H1 (cell line): ENCODE data around the gene ZNF677. TPM values are rescaled to one million over a fixed set of nuclear protein-coding genes. Genes with fewer than 3 reads are reported as not detected.

Experiments
- BACH1 ChIP-seq: IDR thresholded peaks from 2 replicates; pipeline ENCODE4 v1.6.1; 2012; ENCODE audit warnings: low read length, improper control_type of control experiment
- BRCA1 ChIP-seq: IDR thresholded peaks from 2 replicates; pipeline ENCODE4 v1.6.1; 2012; ENCODE audit warnings: low read depth, low read length, improper control_type of control experiment
- CBX5 ChIP-seq: fragments of 300-800, 300-1000 bp; sonication (generic); IDR thresholded peaks from 2 replicates; pipeline ENCODE4 v1.7.1; 2016; ENCODE audit warnings: antibody characterized with exemption, low read length, low read depth
- CHD2 ChIP-seq: IDR thresholded peaks from 2 replicates; pipeline ENCODE4 v1.6.1; 2012; ENCODE audit warnings: low read length, improper control_type of control experiment
- CREB1 ChIP-seq: IDR thresholded peaks from 2 replicates; pipeline ENCODE4 v1.6.1; 2012; ENCODE audit warnings: inconsistent platforms
- CTBP2 ChIP-seq: IDR thresholded peaks from 2 replicates; pipeline ENCODE4 v1.7.0; 2011; ENCODE audit warnings: borderline replicate concordance, mild to moderate bottlenecking, moderate library complexity, mixed read lengths, low read length; ENCODE audit not compliant: insufficient read depth, insufficient read length
- GABPA ChIP-seq: IDR thresholded peaks from 2 replicates; pipeline ENCODE4 v1.6.1; 2011; ENCODE audit warnings: mild to moderate bottlenecking, low read length, moderate library complexity, borderline replicate concordance; ENCODE audit not compliant: insufficient read depth
- JUN ChIP-seq: IDR thresholded peaks from 2 replicates; pipeline ENCODE4 v1.6.1; 2011; ENCODE audit warnings: low read depth, mild to moderate bottlenecking, improper control_type of control experiment, low read length
- KDM1A ChIP-seq: fragments of 200-600, 300-600 bp; sonication (generic); IDR thresholded peaks from 2 replicates; pipeline ENCODE4 v1.7.1; 2016; ENCODE audit warnings: mild to moderate bottlenecking, low read length, borderline replicate concordance
- MAX ChIP-seq: IDR thresholded peaks from 2 replicates; pipeline ENCODE4 v1.6.1; 2012; ENCODE audit warnings: inconsistent platforms
- NRF1 ChIP-seq: IDR thresholded peaks from 2 replicates; pipeline ENCODE4 v1.6.1; 2011; ENCODE audit warnings: mild to moderate bottlenecking, low read depth, low read length, improper control_type of control experiment
- POLR2A ChIP-seq, 2 experiments: IDR thresholded peaks; 1 replicate in 1 of 2; 2 replicates in 1 of 2; pipeline ENCODE4 v1.6.1; 2011; ENCODE audit warnings: low read depth in 2 of 2, low read length in 2 of 2, mild to moderate bottlenecking in 2 of 2; ENCODE audit errors: control extremely low read depth in 1 of 2
- RNF2 ChIP-seq: fragments of 200-900, 300-1000 bp; sonication (generic); IDR thresholded peaks from 2 replicates; pipeline ENCODE4 v1.7.1; 2016; ENCODE audit warnings: borderline replicate concordance, low read depth, mild to moderate bottlenecking, antibody characterized with exemption, low read length; ENCODE audit not compliant: poor library complexity, severe bottlenecking; ENCODE audit errors: missing control alignments
- SAP30 ChIP-seq: fragments of 300-600 bp; sonication (generic); IDR thresholded peaks from 2 replicates; pipeline ENCODE4 v1.7.1; 2012; ENCODE audit warnings: low read length, moderate library complexity, mild to moderate bottlenecking, inconsistent platforms; ENCODE audit not compliant: insufficient read depth, insufficient replicate concordance
- SIN3A ChIP-seq, 2 experiments: IDR thresholded peaks in 1 of 2; conservative IDR thresholded peaks in 1 of 2; 2 replicates each; pipeline ENCODE4 v1.6.1; 2011 to 2012; ENCODE audit warnings: low read length in 2 of 2, improper control_type of control experiment in 1 of 2, low read depth in 1 of 2, mild to moderate bottlenecking in 1 of 2
- SIRT6 ChIP-seq: IDR thresholded peaks from one replicate; pipeline ENCODE4 v1.7.1; 2012; ENCODE audit warnings: low read length, inconsistent platforms
- SIX5 ChIP-seq: IDR thresholded peaks from 2 replicates; pipeline ENCODE4 v1.6.1; 2011; ENCODE audit warnings: mild to moderate bottlenecking, low read depth, low read length
- SP4 ChIP-seq: IDR thresholded peaks from 2 replicates; pipeline ENCODE4 v1.6.1; 2012; ENCODE audit warnings: low read length, inconsistent platforms
- TAF7 ChIP-seq: optimal IDR thresholded peaks from 2 replicates; pipeline ENCODE3; 2011; ENCODE audit warnings: low read depth, mild to moderate bottlenecking, inconsistent platforms, low read length, moderate library complexity, borderline replicate concordance
- TCF12 ChIP-seq: IDR thresholded peaks from 2 replicates; pipeline ENCODE4 v1.6.1; 2011; ENCODE audit warnings: low read depth, mild to moderate bottlenecking, low read length
- USF2 ChIP-seq: IDR thresholded peaks from 2 replicates; pipeline ENCODE4 v1.6.1; 2011; ENCODE audit warnings: low read length, improper control_type of control experiment
- YY1 ChIP-seq: IDR thresholded peaks from 2 replicates; pipeline ENCODE4 v1.6.1; 2011; ENCODE audit warnings: low read depth, mild to moderate bottlenecking, low read length
- ZNF274 ChIP-seq: IDR thresholded peaks from 2 replicates; pipeline ENCODE4 v1.7.0; 2012; ENCODE audit warnings: low read length, borderline replicate concordance; ENCODE audit errors: extremely low read depth
- polyA plus RNA-seq, 7 experiments: library from polyadenylated mRNA; depleted of rRNA in 3 of 7; stranded (reverse) in 5 of 7; unstranded in 2 of 7; fragments of >200 nt in 5 of 7; fragments of 200-250 nt in 2 of 7; gene quantifications; 1 replicate in 5 of 7; 2 replicates in 1 of 7; 4 replicates in 1 of 7; pipeline versions ENCODE4 v1.2.1 to v1.2.3, GENCODE V29; 2011 to 2013; ENCODE audit warnings: missing spikeins in 2 of 7, mixed read lengths in 2 of 7
- total RNA-seq: library from RNA; stranded (reverse); fragmentation: NEBNext Ultra II Directional; extraction: Animal tissue kit (Norgen Biotek cat#: 25700); gene quantifications from 2 replicates; pipeline ENCODE4 v1.2.1, GENCODE V29; 2021

ZNF677 gene
- total and polyA plus RNA-seq, 2 of the 8 experiments (the other 6 are each of a cell fraction or from before 2014, with no cell fraction given): 29.6 to 37.0 TPM

GRCh38 chr19:53254411-53255341 is at the start of gene ZNF677 (continued):
- TF ChIP-seq BRCA1: 0 out of 2 replicates have a peak, but pooled peaks have one; percentile 23
- no peak for TF ChIP-seq CBX5
- TF ChIP-seq SAP30: peak; percentile 57
- peak; percentile 82; the same call in 1 of the 2 replicates for TF ChIP-seq GABPA
- peak; percentile 91 for TF ChIP-seq BACH1
- TF ChIP-seq SIX5: no peak
- no peak for TF ChIP-seq ZNF274
- TF ChIP-seq SP4: no peak
- no peak for TF ChIP-seq RNF2
- TF ChIP-seq TAF7: peak; percentile 51
- peak; percentile 46 for TF ChIP-seq MAX
- TF ChIP-seq JUN: no peak
- no peak for TF ChIP-seq KDM1A
- TF ChIP-seq SIN3A (conservative IDR thresholded peaks at IDR 0.05 in 1 of 2, IDR thresholded peaks at IDR 0.05 in 1 of 2; ENCODE audit: low read depth in 1 of 2, low read length in 2 of 2): no peak; a peak in 2 of 4 replicates
- TF ChIP-seq CHD2: peak; percentile 79
- peak; percentile 50 to 52 for TF ChIP-seq POLR2A (IDR thresholded peaks at IDR 0.05; ENCODE audit: control extremely low read depth in 1 of 2, low read depth in 2 of 2, low read length in 2 of 2)
- no peak for TF ChIP-seq CTBP2
- peak; percentile 21; the same call in 1 of the 2 replicates for TF ChIP-seq NRF1
- no peak for TF ChIP-seq TCF12
- no peak for TF ChIP-seq SIRT6
- TF ChIP-seq CREB1: no peak
- no peak for TF ChIP-seq USF2
- peak; percentile 63; the same call in 1 of the 2 replicates for TF ChIP-seq YY1
